SK-N-SH (cell line): ENCODE measurements around the gene ZW10. TPM values are rescaled to one million over a fixed set of nuclear protein-coding genes. Genes with fewer than 3 reads are reported as not detected.

ENCODE experiments used
- CTCF ChIA-PET: fragments of 300-600, 350-600 bp; formaldehyde crosslinking; extraction: SDS; loops from one replicate; lab custom pipeline; 2021; lab: Yijun Ruan, JAX
- POLR2A ChIA-PET: fragments of 350-600 bp; sonication (Branson Sonifier 250); formaldehyde crosslinking; extraction: SDS; loops from one replicate; lab custom pipeline; 2020; ENCODE audit warnings: antibody characterized with exemption, inconsistent platforms; lab: Yijun Ruan, JAX
- DNase-seq: peaks from one replicate; pipeline ENCODE4 v3.0.0; 2012
- H2AFZ ChIP-seq: fragments of 200-600 bp; sonication (generic); 2 replicates; pipeline ENCODE4 v1.8.1; 2016; ENCODE audit warnings: antibody characterized with exemption, mild to moderate bottlenecking, low read depth
- H3F3A ChIP-seq: fragments of 200-600 bp; sonication (generic); replicated peaks from 2 replicates; pipeline ENCODE3; 2016; ENCODE audit warnings: antibody characterized with exemption, mild to moderate bottlenecking; ENCODE audit not compliant: insufficient read depth
- H3K27ac ChIP-seq, 2 experiments: fragments of 200-500 bp in 1 of 2; fragments of 200-600 bp in 1 of 2; sonication (Bioruptor generic) in 1 of 2; sonication (generic), shearing (Covaris generic) in 1 of 2; 2 replicates each; pipeline versions ENCODE4 v1.5.1 to v1.6.1; 2014 to 2016; ENCODE audit warnings: low read depth in 2 of 2, inconsistent platforms in 1 of 2, low read length in 1 of 2, mild to moderate bottlenecking in 1 of 2, mixed read lengths in 1 of 2
- H3K27me3 ChIP-seq: fragments of 200-600 bp; sonication (generic), shearing (Covaris generic); 2 replicates; pipeline ENCODE4 v1.6.1; 2016; ENCODE audit warnings: mixed run types; ENCODE audit not compliant: insufficient read depth
- H3K36me3 ChIP-seq, 2 experiments: fragments of 200-500 bp in 1 of 2; fragments of 200-600 bp in 1 of 2; sonication (Bioruptor generic) in 1 of 2; sonication (generic) in 1 of 2; replicated peaks in 1 of 2; 2 replicates each; pipeline versions ENCODE3 to v1.5.1; 2014 to 2016; ENCODE audit warnings: low read length in 1 of 2, mild to moderate bottlenecking in 1 of 2; ENCODE audit not compliant: insufficient read depth in 2 of 2, control insufficient read depth in 1 of 2
- H3K4me1 ChIP-seq, 2 experiments: fragments of 200-500 bp in 1 of 2; fragments of 200-600 bp in 1 of 2; sonication (Bioruptor generic) in 1 of 2; sonication (generic), shearing (Covaris generic) in 1 of 2; 2 replicates each; pipeline versions ENCODE4 v1.5.1 to v1.6.1; 2014 to 2016; ENCODE audit warnings: low read depth in 1 of 2, low read length in 1 of 2, mixed run types in 1 of 2; ENCODE audit not compliant: insufficient read depth in 2 of 2, control insufficient read depth in 1 of 2
- H3K4me2 ChIP-seq: fragments of 200-600 bp; sonication (generic), shearing (Covaris generic); 2 replicates; pipeline ENCODE4 v1.6.1; 2017; ENCODE audit warnings: mixed run types
- H3K4me3 ChIP-seq, 2 experiments: fragments of 200-500 bp in 1 of 2; fragments of 200-600 bp in 1 of 2; sonication (Bioruptor generic) in 1 of 2; sonication (generic), shearing (Covaris generic) in 1 of 2; 2 replicates each; pipeline versions ENCODE4 v1.5.1 to v1.8.1; 2014 to 2016; ENCODE audit warnings: low read depth in 2 of 2, inconsistent platforms in 1 of 2, low read length in 1 of 2, mild to moderate bottlenecking in 1 of 2, mixed read lengths in 1 of 2, moderate library complexity in 1 of 2
- H3K79me2 ChIP-seq: fragments of 200-600 bp; sonication (generic); 2 replicates; pipeline ENCODE4 v1.8.1; 2017; ENCODE audit warnings: mild to moderate bottlenecking; ENCODE audit not compliant: insufficient read depth
- H3K9ac ChIP-seq: fragments of 200-600 bp; sonication (generic); 2 replicates; pipeline ENCODE4 v1.6.1; 2017; ENCODE audit warnings: mixed run types
- H3K9me2 ChIP-seq: fragments of 200-600 bp; sonication (generic); 2 replicates; pipeline ENCODE4 v1.6.1; 2017; ENCODE audit warnings: mixed run types
- H3K9me3 ChIP-seq: fragments of 200-600 bp; sonication (generic); 2 replicates; pipeline ENCODE4 v1.6.1; 2017; ENCODE audit warnings: mixed run types, mild to moderate bottlenecking, moderate library complexity
- H4K20me1 ChIP-seq: fragments of 200-600 bp; sonication (generic); 2 replicates; pipeline ENCODE4 v1.6.1; 2017; ENCODE audit warnings: mild to moderate bottlenecking, mixed run types; ENCODE audit not compliant: insufficient read depth
- CHD2 ChIP-seq: fragments of 150-350 bp; IDR thresholded peaks from 2 replicates; pipeline ENCODE4 v1.6.1; 2018; ENCODE audit warnings: low read length; ENCODE audit not compliant: partially characterized antibody
- EZH2phosphoT487 ChIP-seq: fragments of 200-600 bp; sonication (generic); IDR thresholded peaks from 2 replicates; pipeline ENCODE4 v1.6.1; 2017; ENCODE audit warnings: low read depth, mixed run types, mild to moderate bottlenecking, antibody characterized with exemption, moderate library complexity, borderline replicate concordance
- FOSL2 ChIP-seq: IDR thresholded peaks from 2 replicates; pipeline ENCODE4 v1.4.0; 2012; ENCODE audit warnings: low read depth, mild to moderate bottlenecking, moderate library complexity, borderline replicate concordance
- FOXJ3 ChIP-seq: sonication (generic); formaldehyde crosslinking; IDR thresholded peaks from 2 replicates; pipeline ENCODE4 v1.5.1; 2020; ENCODE audit warnings: mild to moderate bottlenecking, missing genetic modification reagents
- GABPA ChIP-seq: IDR thresholded peaks from 2 replicates; pipeline ENCODE4 v1.4.0; 2012; ENCODE audit warnings: low read depth, mild to moderate bottlenecking
- GATA2 ChIP-seq: sonication (generic); formaldehyde crosslinking; IDR thresholded peaks from 2 replicates; pipeline ENCODE4 v1.5.0; 2020; ENCODE audit warnings: mild to moderate bottlenecking, missing genetic modification reagents
- JUND ChIP-seq: IDR thresholded peaks from 2 replicates; pipeline ENCODE4 v1.4.0; 2012
- MEF2A ChIP-seq: IDR thresholded peaks from 2 replicates; pipeline ENCODE4 v1.4.0; 2012; ENCODE audit warnings: low read depth, borderline replicate concordance
- POLR2AphosphoS5 ChIP-seq: IDR thresholded peaks from 2 replicates; pipeline ENCODE4 v1.6.1; 2012; ENCODE audit warnings: low read depth, low read length
- RAD21 ChIP-seq: IDR thresholded peaks from 2 replicates; pipeline ENCODE4 v1.6.1; 2012; ENCODE audit warnings: mild to moderate bottlenecking, low read length
- RXRA ChIP-seq: IDR thresholded peaks from 2 replicates; pipeline ENCODE4 v1.4.0; 2012; ENCODE audit warnings: low read depth, mild to moderate bottlenecking, borderline replicate concordance
- SIN3A ChIP-seq: IDR thresholded peaks from 2 replicates; pipeline ENCODE4 v1.6.1; 2012; ENCODE audit warnings: low read depth, mild to moderate bottlenecking, low read length, moderate library complexity, borderline replicate concordance
- SMC3 ChIP-seq: IDR thresholded peaks from 2 replicates; pipeline ENCODE4 v1.6.1; 2012; ENCODE audit warnings: low read depth, low read length, improper control_type of control experiment
- TAF1 ChIP-seq: IDR thresholded peaks from 2 replicates; pipeline ENCODE4 v1.6.1; 2012; ENCODE audit warnings: low read depth, mild to moderate bottlenecking, low read length, moderate library complexity, borderline replicate concordance
- TCF12 ChIP-seq: IDR thresholded peaks from 2 replicates; pipeline ENCODE4 v1.4.0; 2012
- TEAD4 ChIP-seq: IDR thresholded peaks from 2 replicates; pipeline ENCODE4 v1.4.0; 2012; ENCODE audit warnings: mild to moderate bottlenecking, borderline replicate concordance; ENCODE audit not compliant: insufficient read depth
- YY1 ChIP-seq: IDR thresholded peaks from 2 replicates; pipeline ENCODE4 v1.4.0; 2012; ENCODE audit warnings: low read depth, mild to moderate bottlenecking
- WGBS: methylation state at CpG from one replicate; pipeline ENCODE4 v1.1.6; 2017; ENCODE audit warnings: low lambda C conversion rate; 5-methylcytosine and 5-hydroxymethylcytosine counted together
- polyA plus RNA-seq, 3 experiments: library from polyadenylated mRNA; depleted of rRNA; stranded (reverse); fragments of >200 nt; gene quantifications; 2 replicates each; pipeline ENCODE4 v1.2.3, GENCODE V29; 2012
- TF ChIP-seq, protein P1 (sequence below): IDR thresholded peaks from 2 replicates; pipeline ENCODE4 v1.4.0; 2012; ENCODE audit warnings: low read depth, borderline replicate concordance
- TF ChIP-seq, protein P2 (sequence below): IDR thresholded peaks from 2 replicates; pipeline ENCODE4 v1.4.0; 2012; ENCODE audit warnings: low read depth, borderline replicate concordance
- TF ChIP-seq, protein P3 (sequence below): fragments of 150-350 bp; IDR thresholded peaks from 2 replicates; pipeline ENCODE4 v1.6.1; 2016; ENCODE audit warnings: mild to moderate bottlenecking, low read depth, low read length

The ZW10 gene
- polyA plus RNA-seq, 1 of the 3 experiments (the other 2 are of a cell fraction): 6.1 TPM

DNA sequence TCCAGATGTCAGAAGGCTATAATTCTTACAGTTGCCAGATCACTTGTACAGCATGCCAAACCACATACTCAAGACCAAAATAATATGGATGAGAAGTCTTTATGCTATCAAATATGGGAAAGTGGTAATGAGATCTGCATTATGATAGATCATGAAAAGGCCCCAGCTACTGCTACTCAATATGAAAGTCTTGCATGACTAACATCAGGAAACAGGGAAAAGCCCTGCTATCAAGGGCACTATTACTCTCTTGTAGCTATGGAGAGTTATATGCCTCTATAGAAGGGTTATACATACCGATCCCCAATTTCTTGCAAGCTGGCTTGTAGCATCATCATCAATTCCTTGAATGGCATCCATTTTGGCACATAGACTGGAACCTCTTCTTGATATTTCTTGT is 37.2 kb downstream of the ZW10 start:
- H3K4me2 ChIP-seq: no peak overlapping the region
- POLR2A ChIA-PET: no interaction called here
- H3K27ac ChIP-seq: no peak overlapping the region
- no peak overlapping the region for H3K9ac ChIP-seq
- 100% methylated on average over 1 of the region's 1 CpG for WGBS
- H3K79me2 ChIP-seq: no peaks in the 10 kb centered on the region
- peaks cover 66 to 82% of the 10 kb centered on the region in 2 experiments for H3K36me3 ChIP-seq
- H3F3A ChIP-seq: no peaks in the 10 kb centered on the region
- H3K4me3 ChIP-seq: no peak overlapping the region
- TF ChIP-seq RAD21 (no peak), FOXJ3 (no peak), TEAD4 (no peak), JUND (no peak), MEF2A (no peak), GATA2 (CRISPR knock-in tag) (no peak), TAF1 (no peak), SMC3 (no peak), FOSL2 (no peak), RXRA (no peak), EZH2phosphoT487 (no peak)
- TF ChIP-seq, protein P1, sequence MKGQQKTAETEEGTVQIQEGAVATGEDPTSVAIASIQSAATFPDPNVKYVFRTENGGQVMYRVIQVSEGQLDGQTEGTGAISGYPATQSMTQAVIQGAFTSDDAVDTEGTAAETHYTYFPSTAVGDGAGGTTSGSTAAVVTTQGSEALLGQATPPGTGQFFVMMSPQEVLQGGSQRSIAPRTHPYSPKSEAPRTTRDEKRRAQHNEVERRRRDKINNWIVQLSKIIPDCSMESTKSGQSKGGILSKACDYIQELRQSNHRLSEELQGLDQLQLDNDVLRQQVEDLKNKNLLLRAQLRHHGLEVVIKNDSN: no peak
- TF ChIP-seq, protein P2, sequence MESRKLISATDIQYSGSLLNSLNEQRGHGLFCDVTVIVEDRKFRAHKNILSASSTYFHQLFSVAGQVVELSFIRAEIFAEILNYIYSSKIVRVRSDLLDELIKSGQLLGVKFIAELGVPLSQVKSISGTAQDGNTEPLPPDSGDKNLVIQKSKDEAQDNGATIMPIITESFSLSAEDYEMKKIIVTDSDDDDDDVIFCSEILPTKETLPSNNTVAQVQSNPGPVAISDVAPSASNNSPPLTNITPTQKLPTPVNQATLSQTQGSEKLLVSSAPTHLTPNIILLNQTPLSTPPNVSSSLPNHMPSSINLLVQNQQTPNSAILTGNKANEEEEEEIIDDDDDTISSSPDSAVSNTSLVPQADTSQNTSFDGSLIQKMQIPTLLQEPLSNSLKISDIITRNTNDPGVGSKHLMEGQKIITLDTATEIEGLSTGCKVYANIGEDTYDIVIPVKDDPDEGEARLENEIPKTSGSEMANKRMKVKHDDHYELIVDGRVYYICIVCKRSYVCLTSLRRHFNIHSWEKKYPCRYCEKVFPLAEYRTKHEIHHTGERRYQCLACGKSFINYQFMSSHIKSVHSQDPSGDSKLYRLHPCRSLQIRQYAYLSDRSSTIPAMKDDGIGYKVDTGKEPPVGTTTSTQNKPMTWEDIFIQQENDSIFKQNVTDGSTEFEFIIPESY: no peak
- TF ChIP-seq, protein P3, sequence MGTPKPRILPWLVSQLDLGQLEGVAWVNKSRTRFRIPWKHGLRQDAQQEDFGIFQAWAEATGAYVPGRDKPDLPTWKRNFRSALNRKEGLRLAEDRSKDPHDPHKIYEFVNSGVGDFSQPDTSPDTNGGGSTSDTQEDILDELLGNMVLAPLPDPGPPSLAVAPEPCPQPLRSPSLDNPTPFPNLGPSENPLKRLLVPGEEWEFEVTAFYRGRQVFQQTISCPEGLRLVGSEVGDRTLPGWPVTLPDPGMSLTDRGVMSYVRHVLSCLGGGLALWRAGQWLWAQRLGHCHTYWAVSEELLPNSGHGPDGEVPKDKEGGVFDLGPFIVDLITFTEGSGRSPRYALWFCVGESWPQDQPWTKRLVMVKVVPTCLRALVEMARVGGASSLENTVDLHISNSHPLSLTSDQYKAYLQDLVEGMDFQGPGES: no peak
- H4K20me1 ChIP-seq: no peaks in the 10 kb centered on the region
- peaks cover 0 to 12% of the 10 kb centered on the region in 2 experiments; a peak in 2 of 4 replicates for H3K4me1 ChIP-seq
- DNase-seq: no peak
- H2AFZ ChIP-seq: no peak overlapping the region
- CTCF ChIA-PET: interaction anchor here (0.7 to 1.0 kb wide), 2 partner anchors 259 to 431 kb away, joined by 3 read pairs; no protein-coding TSS in a partner anchor
- no peaks in the 10 kb centered on the region for H3K9me3 ChIP-seq
- no peaks in the 10 kb centered on the region for H3K27me3 ChIP-seq
- no peaks in the 10 kb centered on the region for H3K9me2 ChIP-seq

DNA sequence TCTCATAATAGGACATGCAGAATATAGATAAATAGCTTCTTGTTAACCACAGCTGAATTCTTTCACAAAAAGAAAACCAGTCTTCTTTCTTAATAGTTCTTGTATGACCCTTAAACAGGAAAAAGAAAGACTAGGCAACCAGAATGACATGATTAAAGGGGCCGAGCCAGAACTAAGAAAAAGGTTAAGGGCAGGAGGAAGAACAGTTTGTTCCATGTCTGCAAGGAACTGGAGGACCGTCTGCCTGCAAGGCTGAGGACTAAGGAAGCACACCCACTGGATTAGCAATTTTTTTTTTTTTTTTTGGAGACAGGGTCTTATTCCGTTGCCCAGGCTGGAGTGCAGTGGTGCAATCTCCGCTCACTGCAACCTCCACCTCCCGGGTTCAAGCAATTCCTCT is 41.4 kb downstream of the ZW10 start:
- Histone ChIP-seq H3K9me2 (no peaks in the 10 kb centered on the region), H3K4me3 (no peak overlapping the region), H2AFZ (no peak overlapping the region), H3F3A (no peaks in the 10 kb centered on the region), H3K4me2 (no peak overlapping the region), H3K79me2 (no peaks in the 10 kb centered on the region), H3K9ac (no peak overlapping the region), H3K36me3 (peaks cover 36 to 45% of the 10 kb centered on the region in 2 experiments), H3K27me3 (no peaks in the 10 kb centered on the region), H4K20me1 (no peaks in the 10 kb centered on the region), H3K4me1 (peaks cover 0 to 2% of the 10 kb centered on the region in 2 experiments; a peak in 2 of 4 replicates), H3K9me3 (no peaks in the 10 kb centered on the region), H3K27ac (no peak overlapping the region)
- 98% methylated on average over 5 of the region's 5 CpGs for WGBS
- no peak for DNase-seq
- ChIA-PET POLR2A (no interaction called here), CTCF (interaction anchor here (0.7 to 5.5 kb wide), 11 partner anchors 8 to 443 kb away, joined by 3 to 66 read pairs (median 4); no protein-coding TSS in a partner anchor)
- TF ChIP-seq CHD2 (no peak), YY1 (no peak), EZH2phosphoT487 (no peak), TEAD4 (no peak), GATA2 (CRISPR knock-in tag) (no peak), MEF2A (no peak), RAD21 (no peak), SIN3A (no peak), TCF12 (no peak), POLR2AphosphoS5 (no peak), GABPA (no peak), TAF1 (no peak)
- TF ChIP-seq, protein P3: no peak
- TF ChIP-seq, protein P2: no peak
